HepG2 (cell line): ENCODE data around the gene GPATCH2. TPM values are rescaled to one million over a fixed set of nuclear protein-coding genes. Genes with fewer than 3 reads are reported as not detected.
"Not testable (repeated sequence)": the region's sequence is repeated elsewhere in the genome, so short reads cannot be mapped to it uniquely, and the experiment has no call there.

ENCODE experiments used
- EP300 ChIP-seq, 3 experiments: sonication (generic) in 1 of 3; formaldehyde crosslinking in 1 of 3; IDR thresholded peaks; 2 replicates each; pipeline versions ENCODE4 v1.5.1 to v1.6.1; 2011 to 2020; ENCODE audit warnings: low read depth in 2 of 3, low read length in 2 of 3, borderline replicate concordance in 1 of 3, improper control_type of control experiment in 1 of 3, mild to moderate bottlenecking in 1 of 3, missing genetic modification reagents in 1 of 3, moderate library complexity in 1 of 3
- FOXA1 ChIP-seq, 2 experiments: fragments of 450-650 bp in 1 of 2; sonication (generic) in 1 of 2; formaldehyde crosslinking in 1 of 2; IDR thresholded peaks; 2 replicates each; pipeline versions ENCODE4 v1.4.0 to v1.6.1; 2016 to 2020; ENCODE audit warnings: missing genetic modification reagents in 1 of 2
- FOXA3 ChIP-seq: IDR thresholded peaks from 2 replicates; pipeline ENCODE4 v1.6.1; 2016; ENCODE audit warnings: missing genetic modification reagents, missing compliant biosample characterization
- FOXK1 ChIP-seq: sonication (generic); formaldehyde crosslinking; IDR thresholded peaks from 2 replicates; pipeline ENCODE4 v1.4.0; 2020; ENCODE audit warnings: low read depth, missing genetic modification reagents, borderline replicate concordance
- FOXP1 ChIP-seq, 2 experiments: fragments of 450-650 bp in 1 of 2; IDR thresholded peaks; 2 replicates each; pipeline ENCODE4 v1.6.1; 2017 to 2018; ENCODE audit warnings: antibody characterized with exemption in 1 of 2
- MED1 ChIP-seq: sonication (generic); formaldehyde crosslinking; IDR thresholded peaks from 2 replicates; pipeline ENCODE4 v1.4.0; 2020; ENCODE audit warnings: missing genetic modification reagents
- PAXIP1 ChIP-seq: sonication (generic); formaldehyde crosslinking; conservative IDR thresholded peaks from 2 replicates; pipeline ENCODE4 v1.4.0; 2020; ENCODE audit warnings: mild to moderate bottlenecking, missing genetic modification reagents, moderate library complexity
- PPARG ChIP-seq: conservative IDR thresholded peaks from 2 replicates; pipeline ENCODE4 v1.6.1; 2016; ENCODE audit warnings: missing biosample characterization, missing genetic modification reagents
- RARA ChIP-seq: IDR thresholded peaks from 2 replicates; pipeline ENCODE4 v1.6.1; 2016; ENCODE audit warnings: missing genetic modification reagents, missing compliant biosample characterization
- ZMYM4 ChIP-seq: sonication (generic); formaldehyde crosslinking; IDR thresholded peaks from 2 replicates; pipeline ENCODE4 v1.8.1; 2023; ENCODE audit warnings: mild to moderate bottlenecking, missing genetic modification reagents
- ZNF281 ChIP-seq: sonication (generic); formaldehyde crosslinking; IDR thresholded peaks from 2 replicates; pipeline ENCODE4 v1.4.0; 2020; ENCODE audit warnings: missing genetic modification reagents, borderline replicate concordance
- polyA plus RNA-seq, 8 experiments: library from polyadenylated mRNA; depleted of rRNA in 3 of 8; stranded (reverse) in 7 of 8; unstranded in 1 of 8; fragments of >200 nt; fragmentation: Illumina TruSeq in 4 of 8; extraction: Trizol in 4 of 8; gene quantifications; 2 replicates each; pipeline versions ENCODE4 v1.2.1 to v1.2.3, GENCODE V29; 2011 to 2016; ENCODE audit warnings: low read depth in 4 of 8, missing spikeins in 1 of 8, mixed read lengths in 1 of 8; ENCODE audit not compliant: insufficient read depth in 1 of 8
- total RNA-seq, 5 experiments: library from RNA; depleted of rRNA; stranded (reverse); fragments of >200 nt; fragmentation: Illumina TruSeq; extraction: Trizol; gene quantifications; 2 replicates each; pipeline ENCODE4 v1.2.3, GENCODE V29; 2016; ENCODE audit warnings: low read depth in 1 of 5
- TF ChIP-seq, protein P1 (sequence below): sonication (generic); formaldehyde crosslinking; IDR thresholded peaks from 2 replicates; pipeline ENCODE4 v1.5.1; 2020; ENCODE audit warnings: mild to moderate bottlenecking, missing genetic modification reagents, borderline replicate concordance
- TF ChIP-seq, protein P2 (sequence below): sonication (generic); formaldehyde crosslinking; IDR thresholded peaks from 2 replicates; pipeline ENCODE4 v1.4.0; 2020; ENCODE audit warnings: missing genetic modification reagents

The GPATCH2 gene
- total and polyA plus RNA-seq, 2 of the 13 experiments (the other 11 are each of a cell fraction or from before 2014, with no cell fraction given), result 3.5 to 15.7 TPM

GRCh38 chr1:217379804-217380203 is 251.1 kb downstream of the GPATCH2 start (continued):
- TF ChIP-seq, protein P1, sequence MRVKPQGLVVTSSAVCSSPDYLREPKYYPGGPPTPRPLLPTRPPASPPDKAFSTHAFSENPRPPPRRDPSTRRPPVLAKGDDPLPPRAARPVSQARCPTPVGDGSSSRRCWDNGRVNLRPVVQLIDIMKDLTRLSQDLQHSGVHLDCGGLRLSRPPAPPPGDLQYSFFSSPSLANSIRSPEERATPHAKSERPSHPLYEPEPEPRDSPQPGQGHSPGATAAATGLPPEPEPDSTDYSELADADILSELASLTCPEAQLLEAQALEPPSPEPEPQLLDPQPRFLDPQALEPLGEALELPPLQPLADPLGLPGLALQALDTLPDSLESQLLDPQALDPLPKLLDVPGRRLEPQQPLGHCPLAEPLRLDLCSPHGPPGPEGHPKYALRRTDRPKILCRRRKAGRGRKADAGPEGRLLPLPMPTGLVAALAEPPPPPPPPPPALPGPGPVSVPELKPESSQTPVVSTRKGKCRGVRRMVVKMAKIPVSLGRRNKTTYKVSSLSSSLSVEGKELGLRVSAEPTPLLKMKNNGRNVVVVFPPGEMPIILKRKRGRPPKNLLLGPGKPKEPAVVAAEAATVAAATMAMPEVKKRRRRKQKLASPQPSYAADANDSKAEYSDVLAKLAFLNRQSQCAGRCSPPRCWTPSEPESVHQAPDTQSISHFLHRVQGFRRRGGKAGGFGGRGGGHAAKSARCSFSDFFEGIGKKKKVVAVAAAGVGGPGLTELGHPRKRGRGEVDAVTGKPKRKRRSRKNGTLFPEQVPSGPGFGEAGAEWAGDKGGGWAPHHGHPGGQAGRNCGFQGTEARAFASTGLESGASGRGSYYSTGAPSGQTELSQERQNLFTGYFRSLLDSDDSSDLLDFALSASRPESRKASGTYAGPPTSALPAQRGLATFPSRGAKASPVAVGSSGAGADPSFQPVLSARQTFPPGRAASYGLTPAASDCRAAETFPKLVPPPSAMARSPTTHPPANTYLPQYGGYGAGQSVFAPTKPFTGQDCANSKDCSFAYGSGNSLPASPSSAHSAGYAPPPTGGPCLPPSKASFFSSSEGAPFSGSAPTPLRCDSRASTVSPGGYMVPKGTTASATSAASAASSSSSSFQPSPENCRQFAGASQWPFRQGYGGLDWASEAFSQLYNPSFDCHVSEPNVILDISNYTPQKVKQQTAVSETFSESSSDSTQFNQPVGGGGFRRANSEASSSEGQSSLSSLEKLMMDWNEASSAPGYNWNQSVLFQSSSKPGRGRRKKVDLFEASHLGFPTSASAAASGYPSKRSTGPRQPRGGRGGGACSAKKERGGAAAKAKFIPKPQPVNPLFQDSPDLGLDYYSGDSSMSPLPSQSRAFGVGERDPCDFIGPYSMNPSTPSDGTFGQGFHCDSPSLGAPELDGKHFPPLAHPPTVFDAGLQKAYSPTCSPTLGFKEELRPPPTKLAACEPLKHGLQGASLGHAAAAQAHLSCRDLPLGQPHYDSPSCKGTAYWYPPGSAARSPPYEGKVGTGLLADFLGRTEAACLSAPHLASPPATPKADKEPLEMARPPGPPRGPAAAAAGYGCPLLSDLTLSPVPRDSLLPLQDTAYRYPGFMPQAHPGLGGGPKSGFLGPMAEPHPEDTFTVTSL (CRISPR knock-in tag), result peak; percentile 31; the same call in 1 of the 2 replicates
- 0 out of 2 replicates have a peak, but pooled peaks have one; percentile 13 for TF ChIP-seq MED1 (CRISPR knock-in tag)
- 0 out of 2 replicates have a peak, but pooled peaks have one; percentile 20 for TF ChIP-seq PPARG (CRISPR knock-in tag)
- TF ChIP-seq PAXIP1 (CRISPR knock-in tag), result peak; percentile 62; the same call in 1 of the 2 replicates
- peak; percentile 41; the same call in 1 of the 2 replicates for TF ChIP-seq RARA (CRISPR knock-in tag)
- 0 out of 4 replicates have a peak, but pooled peaks of 1 of the 2 experiments have one; percentile 15 for TF ChIP-seq EP300 (IDR thresholded peaks at IDR 0.05; ENCODE audit: low read depth in 2 of 2, low read length in 2 of 2)
- TF ChIP-seq EP300 (CRISPR knock-in tag; IDR thresholded peaks at IDR 0.05; ENCODE audit: borderline replicate concordance); FOXA1 (IDR thresholded peaks at IDR 0.05); FOXP1 (IDR thresholded peaks at IDR 0.05): not testable (repeated sequence)
- peak; percentile 53; the same call in 1 of the 2 replicates for TF ChIP-seq FOXK1
- TF ChIP-seq FOXA3 (CRISPR knock-in tag), result peak; percentile 73; the same call in 1 of the 2 replicates
- peak; percentile 78 for TF ChIP-seq FOXA1 (CRISPR knock-in tag; IDR thresholded peaks at IDR 0.05)
- TF ChIP-seq FOXP1 (CRISPR knock-in tag; IDR thresholded peaks at IDR 0.05), result peak; percentile 24; the same call in 1 of the 2 replicates
- TF ChIP-seq, protein P2, sequence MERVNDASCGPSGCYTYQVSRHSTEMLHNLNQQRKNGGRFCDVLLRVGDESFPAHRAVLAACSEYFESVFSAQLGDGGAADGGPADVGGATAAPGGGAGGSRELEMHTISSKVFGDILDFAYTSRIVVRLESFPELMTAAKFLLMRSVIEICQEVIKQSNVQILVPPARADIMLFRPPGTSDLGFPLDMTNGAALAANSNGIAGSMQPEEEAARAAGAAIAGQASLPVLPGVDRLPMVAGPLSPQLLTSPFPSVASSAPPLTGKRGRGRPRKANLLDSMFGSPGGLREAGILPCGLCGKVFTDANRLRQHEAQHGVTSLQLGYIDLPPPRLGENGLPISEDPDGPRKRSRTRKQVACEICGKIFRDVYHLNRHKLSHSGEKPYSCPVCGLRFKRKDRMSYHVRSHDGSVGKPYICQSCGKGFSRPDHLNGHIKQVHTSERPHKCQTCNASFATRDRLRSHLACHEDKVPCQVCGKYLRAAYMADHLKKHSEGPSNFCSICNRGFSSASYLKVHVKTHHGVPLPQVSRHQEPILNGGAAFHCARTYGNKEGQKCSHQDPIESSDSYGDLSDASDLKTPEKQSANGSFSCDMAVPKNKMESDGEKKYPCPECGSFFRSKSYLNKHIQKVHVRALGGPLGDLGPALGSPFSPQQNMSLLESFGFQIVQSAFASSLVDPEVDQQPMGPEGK (CRISPR knock-in tag), result 0 out of 2 replicates have a peak, but pooled peaks have one; percentile 19
- peak; percentile 62 for TF ChIP-seq ZMYM4 (CRISPR knock-in tag)
- TF ChIP-seq ZNF281 (CRISPR knock-in tag), result peak; percentile 94
